OCI-LY7 (cell line): ENCODE data around the gene CCDC57. TPM values are rescaled to one million over a fixed set of nuclear protein-coding genes. Genes with fewer than 3 reads are reported as not detected.

ENCODE experiments used
- BruUV-seq: library from RNA; stranded (reverse); fragments of 400-500 nt; replicated peaks from 2 replicates; lab custom pipeline; 2021; lab: Mats Ljungman, UMichigan
- CTCF ChIA-PET: fragments of 300-600 bp; sonication (Branson Sonifier 250); formaldehyde crosslinking; loops from one replicate; lab custom pipeline; 2022; ENCODE audit warnings: antibody characterized with exemption; ENCODE audit not compliant: unreplicated experiment; lab: Charles Lee
- POLR2A ChIA-PET: fragments of 300-600 bp; sonication (Branson Sonifier 250); formaldehyde crosslinking; loops from one replicate; lab custom pipeline; 2022; ENCODE audit warnings: antibody characterized with exemption; lab: Charles Lee
- DNase-seq: peaks from one replicate; pipeline ENCODE4 v3.0.0-alpha.2; 2015; ENCODE audit warnings: low spot score
- H2AFZ ChIP-seq: fragments of 200-600 bp; sonication (generic), shearing (Covaris generic); 2 replicates; pipeline ENCODE4 v1.6.1; 2014; ENCODE audit warnings: mild to moderate bottlenecking, antibody characterized with exemption, low read length, moderate library complexity
- H3K27ac ChIP-seq: fragments of 200-600 bp; sonication (generic); 2 replicates; pipeline ENCODE4 v1.5.1; 2014; ENCODE audit warnings: mixed run types, low read depth, mild to moderate bottlenecking, moderate library complexity, low read length, inconsistent platforms; ENCODE audit not compliant: poor library complexity, severe bottlenecking
- H3K36me3 ChIP-seq: fragments of 200-600 bp; sonication (generic); 2 replicates; pipeline ENCODE4 v1.6.1; 2014; ENCODE audit warnings: mild to moderate bottlenecking, antibody characterized with exemption, low read length, moderate library complexity, mixed read lengths; ENCODE audit not compliant: insufficient read depth
- H3K4me1 ChIP-seq: fragments of 200-600 bp; sonication (generic); 2 replicates; pipeline ENCODE4 v1.5.1; 2014; ENCODE audit warnings: mild to moderate bottlenecking, low read length; ENCODE audit not compliant: insufficient read depth, poor library complexity, severe bottlenecking
- H3K4me2 ChIP-seq: fragments of 200-600 bp; sonication (generic); 2 replicates; pipeline ENCODE4 v1.6.1; 2014; ENCODE audit warnings: mild to moderate bottlenecking, low read length
- H3K4me3 ChIP-seq: fragments of 200-600 bp; sonication (generic); 2 replicates; pipeline ENCODE4 v1.5.1; 2014; ENCODE audit warnings: mild to moderate bottlenecking, low read depth, low read length; ENCODE audit not compliant: poor library complexity, severe bottlenecking
- H3K79me2 ChIP-seq: fragments of 200-600 bp; sonication (generic); 2 replicates; pipeline ENCODE4 v1.6.1; 2016; ENCODE audit warnings: low read depth, mild to moderate bottlenecking, low read length, moderate library complexity, mixed read lengths; ENCODE audit not compliant: insufficient read depth
- H3K9me2 ChIP-seq: fragments of 200-600 bp; sonication (generic); 2 replicates; pipeline ENCODE4 v1.6.1; 2016; ENCODE audit warnings: mild to moderate bottlenecking, low read length, mixed read lengths; ENCODE audit not compliant: insufficient read depth
- H3K9me3 ChIP-seq: fragments of 200-600 bp; sonication (generic); 2 replicates; pipeline ENCODE4 v1.6.1; 2014; ENCODE audit warnings: mild to moderate bottlenecking, mixed run types, low read length, mixed read lengths
- H4K20me1 ChIP-seq: fragments of 200-600 bp; sonication (generic); 2 replicates; pipeline ENCODE4 v1.6.1; 2014; ENCODE audit warnings: mild to moderate bottlenecking, antibody characterized with exemption, low read length, moderate library complexity, mixed read lengths; ENCODE audit not compliant: insufficient read depth
- EZH2phosphoT487 ChIP-seq: fragments of 200-600 bp; sonication (generic); IDR thresholded peaks from 2 replicates; pipeline ENCODE4 v1.6.1; 2018; ENCODE audit warnings: low read depth, borderline replicate concordance, mild to moderate bottlenecking, mixed run types, antibody characterized with exemption, low read length, moderate library complexity, mixed read lengths
- intact Hi-C: fragments of 100-400 bp; cut with micrococcal nuclease; formaldehyde crosslinking; loops from one replicate; pipeline ENCODE4 v1.10.0; 2022; ENCODE audit not compliant: unreplicated experiment
- total RNA-seq, 2 experiments: library from RNA; depleted of rRNA in 1 of 2; stranded (reverse); fragments of >200 nt in 1 of 2; shearing (Covaris generic) in 1 of 2; gene quantifications; 2 replicates each; pipeline ENCODE4 v1.2.3, GENCODE V29; 2014 to 2022
- TF ChIP-seq, protein P1 (sequence below): fragments of 200-600 bp; sonication (generic); conservative IDR thresholded peaks from 2 replicates; pipeline ENCODE4 v1.5.1; 2014; ENCODE audit warnings: mild to moderate bottlenecking, antibody characterized with exemption, low read length, moderate library complexity, mixed read lengths

The CCDC57 gene
- total RNA-seq, 2 experiments from 2014 or later, result 34.5 to 58.7 TPM

DNA sequence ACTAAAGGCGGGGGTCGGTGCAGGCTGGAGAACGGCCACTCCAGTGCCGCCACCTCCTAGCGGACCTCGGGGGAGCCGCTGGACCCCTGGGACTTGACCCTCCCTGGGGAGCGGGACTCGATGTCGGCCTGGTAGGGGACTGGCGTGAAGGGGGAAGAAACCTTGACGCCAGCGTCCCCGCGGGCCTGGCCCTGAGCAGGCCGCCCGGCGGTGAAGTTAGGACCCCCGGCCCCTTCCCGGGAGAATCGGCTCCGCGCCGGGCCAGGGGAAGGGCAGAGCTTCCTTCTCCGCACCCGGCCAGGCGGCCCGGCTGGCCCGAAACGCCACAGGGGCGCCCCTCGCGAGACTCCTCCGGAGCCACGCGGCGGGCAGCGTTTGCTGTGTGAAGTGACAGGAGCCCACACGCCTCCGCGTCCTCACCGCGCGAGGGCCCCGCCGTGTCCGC lies 147.4 kb downstream of the CCDC57 start:
- Histone ChIP-seq H3K27ac (peak overlapping the region; percentile 42), H3K36me3 (peaks cover 40% of the 10 kb centered on the region), H3K9me2 (no peaks in the 10 kb centered on the region), H3K9me3 (no peaks in the 10 kb centered on the region), H4K20me1 (no peaks in the 10 kb centered on the region; the same call in 1 of the 2 replicates), H3K4me2 (peak overlapping the region; percentile 96), H2AFZ (no peak overlapping the region), H3K4me3 (peak overlapping the region; percentile 97), H3K79me2 (peaks cover 18% of the 10 kb centered on the region; the same call in 1 of the 2 replicates), H3K4me1 (peaks cover 19% of the 10 kb centered on the region)
- DNase-seq, result no peak
- no TSS peak for BruUV-seq
- POLR2A ChIA-PET, result no interaction called here
- intact Hi-C loops, result no loop called here
- TF ChIP-seq, protein P1, sequence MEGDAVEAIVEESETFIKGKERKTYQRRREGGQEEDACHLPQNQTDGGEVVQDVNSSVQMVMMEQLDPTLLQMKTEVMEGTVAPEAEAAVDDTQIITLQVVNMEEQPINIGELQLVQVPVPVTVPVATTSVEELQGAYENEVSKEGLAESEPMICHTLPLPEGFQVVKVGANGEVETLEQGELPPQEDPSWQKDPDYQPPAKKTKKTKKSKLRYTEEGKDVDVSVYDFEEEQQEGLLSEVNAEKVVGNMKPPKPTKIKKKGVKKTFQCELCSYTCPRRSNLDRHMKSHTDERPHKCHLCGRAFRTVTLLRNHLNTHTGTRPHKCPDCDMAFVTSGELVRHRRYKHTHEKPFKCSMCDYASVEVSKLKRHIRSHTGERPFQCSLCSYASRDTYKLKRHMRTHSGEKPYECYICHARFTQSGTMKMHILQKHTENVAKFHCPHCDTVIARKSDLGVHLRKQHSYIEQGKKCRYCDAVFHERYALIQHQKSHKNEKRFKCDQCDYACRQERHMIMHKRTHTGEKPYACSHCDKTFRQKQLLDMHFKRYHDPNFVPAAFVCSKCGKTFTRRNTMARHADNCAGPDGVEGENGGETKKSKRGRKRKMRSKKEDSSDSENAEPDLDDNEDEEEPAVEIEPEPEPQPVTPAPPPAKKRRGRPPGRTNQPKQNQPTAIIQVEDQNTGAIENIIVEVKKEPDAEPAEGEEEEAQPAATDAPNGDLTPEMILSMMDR, result 0 out of 2 replicates have a peak, but pooled peaks have one; percentile 13
- TF ChIP-seq EZH2phosphoT487, result no peak
- CTCF ChIA-PET, result interaction anchor here (0.9 kb wide), 1 partner anchor 28 kb away, joined by 3 read pairs; the partner anchor contains the start of gene DCXR

- H4K20me1 ChIP-seq, result no peaks in the 10 kb centered on the region; the same call in 1 of the 2 replicates
- BruUV-seq, result TSS peak; percentile 78
- H3K4me3 ChIP-seq, result peak overlapping the region; percentile 97
- H3K4me1 ChIP-seq, result peaks cover 19% of the 10 kb centered on the region
- peak; percentile 65 for DNase-seq
- H2AFZ ChIP-seq, result no peak overlapping the region
- TF ChIP-seq, protein P1, result no peak
- no peak for TF ChIP-seq EZH2phosphoT487
- H3K4me2 ChIP-seq, result peak overlapping the region; percentile 96
- peaks cover 18% of the 10 kb centered on the region; the same call in 1 of the 2 replicates for H3K79me2 ChIP-seq
- H3K9me3 ChIP-seq, result no peaks in the 10 kb centered on the region
- CTCF ChIA-PET, result interaction anchor here (0.9 kb wide), 1 partner anchor 27 kb away, joined by 3 read pairs; the partner anchor contains the start of gene DCXR
- no peaks in the 10 kb centered on the region for H3K9me2 ChIP-seq
- POLR2A ChIA-PET, result interaction anchor here (1.0 kb wide), 1 partner anchor 38 kb away, joined by 3 read pairs; no protein-coding TSS in a partner anchor
- intact Hi-C loops, result no loop called here
- H3K36me3 ChIP-seq, result peaks cover 46% of the 10 kb centered on the region
- peak overlapping the region; percentile 42 for H3K27ac ChIP-seq
Measured at GRCh38 chr17:82064433-82065192, 148.0 kb downstream of the CCDC57 start.
